GM18858 (cell line): ENCODE data around the gene RBM7.

Experiments
- ATAC-seq: cut with Tn5 transposase; IDR thresholded peaks from one replicate; pipeline ENCODE4 v1.9.1; 2021; ENCODE audit not compliant: unreplicated experiment

Gene RBM7

GRCh38 chr11:114447444-114447843 is 47.0 kb downstream of the RBM7 start:
- ATAC-seq = no peak

DNA sequence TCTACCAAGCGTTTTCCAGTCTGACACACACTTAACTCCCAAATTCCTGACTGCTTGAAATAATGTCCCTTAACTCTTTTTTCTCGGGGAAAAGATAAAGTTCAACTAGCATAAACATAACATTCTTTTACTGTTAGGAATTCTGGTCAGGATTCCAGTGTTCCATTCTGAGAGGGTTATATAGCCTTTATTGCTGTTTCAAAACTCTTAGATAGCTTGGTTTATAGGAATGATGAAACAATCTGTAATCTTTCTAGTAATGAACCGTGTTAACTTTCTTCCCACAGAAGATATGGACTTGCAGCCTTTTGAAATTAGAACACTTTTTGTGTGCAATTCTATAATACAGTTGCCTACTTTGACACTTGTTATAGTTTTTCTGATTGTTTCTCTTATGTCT is 47.4 kb downstream of the RBM7 start:
- no peak for ATAC-seq

- ATAC-seq = no peak
These were observed 48.5 kb downstream of the RBM7 start for GRCh38 chr11:114448749-114449482.

GRCh38 chr11:114449845-114450244 is 49.4 kb downstream of the RBM7 start:
- ATAC-seq = no peak

GRCh38 chr11:114452399-114452798 is 51.9 kb downstream of the RBM7 start:
- no peak for ATAC-seq
